OCI-LY3 (cell line): ENCODE results near the gene KAZN.

Experiments used
- EZH2phosphoT487 ChIP-seq: fragments of 200-600 bp; shearing (Covaris generic); IDR thresholded peaks from 2 replicates; pipeline ENCODE4 v1.6.1; 2018; ENCODE audit warnings: antibody characterized with exemption, mixed run types, low read depth
- TF ChIP-seq, protein P1 (sequence below): fragments of 200-600, 300-600 bp; sonication (generic); IDR thresholded peaks from 2 replicates; pipeline ENCODE4 v1.5.1; 2014; ENCODE audit warnings: antibody characterized with exemption, low read length, low read depth

DNA sequence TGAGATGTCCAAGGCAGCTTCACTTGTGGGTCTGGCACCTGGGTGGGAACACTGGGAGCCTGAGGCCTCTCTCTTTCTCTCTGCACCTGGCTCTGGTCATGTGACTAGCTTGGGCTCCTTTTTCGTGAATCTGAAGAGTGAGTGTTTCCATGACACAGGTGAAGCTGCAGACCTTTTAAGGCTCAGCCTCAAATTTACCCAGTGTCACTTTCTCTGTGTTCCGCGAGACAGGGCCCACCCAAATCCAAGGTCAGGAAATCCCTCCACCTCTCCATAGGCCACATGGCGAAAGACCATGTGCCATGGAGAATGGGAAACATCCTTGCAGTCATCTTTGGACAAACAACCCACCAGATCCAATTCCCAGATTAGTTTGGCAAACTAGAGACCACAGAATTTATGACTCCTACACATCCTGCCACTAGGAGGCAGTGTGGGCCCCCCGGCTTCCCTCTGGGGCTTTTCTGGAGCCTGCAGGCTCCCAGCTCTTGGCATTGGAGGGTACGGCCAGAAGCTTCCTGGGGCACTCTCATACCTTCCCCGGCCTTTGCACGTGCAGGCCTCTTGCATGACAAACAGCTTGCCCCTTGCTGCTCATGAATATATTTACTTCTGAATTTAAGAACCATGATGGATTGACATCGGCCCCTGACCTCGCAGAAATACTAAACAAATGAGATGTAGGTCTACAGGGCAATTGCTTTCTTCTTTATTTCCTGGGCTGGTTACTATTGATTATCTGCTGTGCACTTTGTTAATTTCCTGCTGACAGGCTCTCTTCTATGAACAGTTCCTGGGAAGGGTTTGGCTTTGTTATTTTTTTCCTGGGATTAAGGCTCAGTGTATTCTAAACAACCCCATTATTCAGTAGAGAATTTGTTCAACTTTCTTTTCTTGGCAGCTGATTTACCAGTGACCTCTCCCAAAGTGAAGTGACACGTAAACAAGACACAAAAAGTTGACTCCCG lies 180.7 kb downstream of the KAZN start:
- TF ChIP-seq, protein P1, sequence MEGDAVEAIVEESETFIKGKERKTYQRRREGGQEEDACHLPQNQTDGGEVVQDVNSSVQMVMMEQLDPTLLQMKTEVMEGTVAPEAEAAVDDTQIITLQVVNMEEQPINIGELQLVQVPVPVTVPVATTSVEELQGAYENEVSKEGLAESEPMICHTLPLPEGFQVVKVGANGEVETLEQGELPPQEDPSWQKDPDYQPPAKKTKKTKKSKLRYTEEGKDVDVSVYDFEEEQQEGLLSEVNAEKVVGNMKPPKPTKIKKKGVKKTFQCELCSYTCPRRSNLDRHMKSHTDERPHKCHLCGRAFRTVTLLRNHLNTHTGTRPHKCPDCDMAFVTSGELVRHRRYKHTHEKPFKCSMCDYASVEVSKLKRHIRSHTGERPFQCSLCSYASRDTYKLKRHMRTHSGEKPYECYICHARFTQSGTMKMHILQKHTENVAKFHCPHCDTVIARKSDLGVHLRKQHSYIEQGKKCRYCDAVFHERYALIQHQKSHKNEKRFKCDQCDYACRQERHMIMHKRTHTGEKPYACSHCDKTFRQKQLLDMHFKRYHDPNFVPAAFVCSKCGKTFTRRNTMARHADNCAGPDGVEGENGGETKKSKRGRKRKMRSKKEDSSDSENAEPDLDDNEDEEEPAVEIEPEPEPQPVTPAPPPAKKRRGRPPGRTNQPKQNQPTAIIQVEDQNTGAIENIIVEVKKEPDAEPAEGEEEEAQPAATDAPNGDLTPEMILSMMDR, result peak; percentile 52
- TF ChIP-seq EZH2phosphoT487, result no peak
